ENCODE results near the gene SEPHS2. TPM values are rescaled to one million over a fixed set of nuclear protein-coding genes. Genes with fewer than 3 reads are reported as not detected.
"Not testable (repeated sequence)": the region's sequence is repeated elsewhere in the genome, so short reads cannot be mapped to it uniquely, and the experiment has no call there.

Gene SEPHS2
- total RNA-seq, 1 donor from 2014 or later, result 42.5 TPM

DNA sequence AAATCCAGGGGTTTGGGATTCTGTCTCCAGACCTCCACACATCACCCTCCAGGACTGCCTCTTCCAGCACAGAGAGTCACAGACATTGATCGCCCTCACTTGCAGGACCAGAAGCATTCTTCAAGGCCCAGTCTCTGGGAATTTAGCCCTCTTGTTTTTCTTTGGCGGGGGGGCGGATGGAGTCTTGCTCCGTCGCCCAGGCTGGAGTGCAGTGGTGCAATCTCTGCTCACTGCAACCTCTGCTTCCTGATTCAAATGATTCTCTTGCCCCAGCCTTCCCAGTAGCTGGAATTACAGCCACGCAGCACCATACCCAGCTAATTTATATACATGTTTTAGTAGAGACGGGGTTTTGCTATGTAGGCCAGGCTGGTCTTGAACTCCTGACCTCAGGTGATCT is 18.4 kb upstream of the SEPHS2 start:
- no peaks in the 10 kb centered on the region for H3K27me3 Mint-ChIP-seq (ENCODE audit: unreplicated experiment)
- H3K36me3 Mint-ChIP-seq (ENCODE audit: unreplicated experiment), result no peaks in the 10 kb centered on the region
- no peak for DNase-seq (ENCODE audit: extremely low spot score, unreplicated experiment)
- H3K27ac Mint-ChIP-seq (ENCODE audit: unreplicated experiment), result no peak overlapping the region
- TF ChIP-seq, protein P1, sequence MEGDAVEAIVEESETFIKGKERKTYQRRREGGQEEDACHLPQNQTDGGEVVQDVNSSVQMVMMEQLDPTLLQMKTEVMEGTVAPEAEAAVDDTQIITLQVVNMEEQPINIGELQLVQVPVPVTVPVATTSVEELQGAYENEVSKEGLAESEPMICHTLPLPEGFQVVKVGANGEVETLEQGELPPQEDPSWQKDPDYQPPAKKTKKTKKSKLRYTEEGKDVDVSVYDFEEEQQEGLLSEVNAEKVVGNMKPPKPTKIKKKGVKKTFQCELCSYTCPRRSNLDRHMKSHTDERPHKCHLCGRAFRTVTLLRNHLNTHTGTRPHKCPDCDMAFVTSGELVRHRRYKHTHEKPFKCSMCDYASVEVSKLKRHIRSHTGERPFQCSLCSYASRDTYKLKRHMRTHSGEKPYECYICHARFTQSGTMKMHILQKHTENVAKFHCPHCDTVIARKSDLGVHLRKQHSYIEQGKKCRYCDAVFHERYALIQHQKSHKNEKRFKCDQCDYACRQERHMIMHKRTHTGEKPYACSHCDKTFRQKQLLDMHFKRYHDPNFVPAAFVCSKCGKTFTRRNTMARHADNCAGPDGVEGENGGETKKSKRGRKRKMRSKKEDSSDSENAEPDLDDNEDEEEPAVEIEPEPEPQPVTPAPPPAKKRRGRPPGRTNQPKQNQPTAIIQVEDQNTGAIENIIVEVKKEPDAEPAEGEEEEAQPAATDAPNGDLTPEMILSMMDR (IDR thresholded peaks at IDR 0.05), result no peak
- no peaks in the 10 kb centered on the region for H3K4me1 Mint-ChIP-seq (ENCODE audit: unreplicated experiment)
- no peak overlapping the region for H3K4me3 Mint-ChIP-seq (ENCODE audit: unreplicated experiment)
- no peaks in the 10 kb centered on the region for H3K9me3 Mint-ChIP-seq (ENCODE audit: unreplicated experiment)

DNA sequence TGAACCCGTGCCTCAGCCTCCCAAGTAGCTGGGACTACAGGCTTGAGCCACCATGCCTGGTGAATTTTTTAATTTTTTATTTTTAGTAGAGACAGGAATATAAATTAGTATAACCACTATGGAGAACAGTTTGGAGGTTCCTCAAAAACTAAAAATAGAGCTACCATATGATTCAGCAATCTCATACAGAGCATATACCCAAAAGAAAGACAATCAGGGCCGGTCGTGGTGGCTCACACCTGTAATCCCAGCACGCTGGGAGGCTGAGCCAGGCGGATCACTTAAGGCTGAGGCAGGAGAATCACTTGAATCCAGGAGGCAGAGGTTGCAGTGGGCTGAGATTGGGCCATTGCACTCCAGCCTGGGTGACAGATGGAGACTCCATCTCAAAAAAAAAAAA is 15.8 kb upstream of the SEPHS2 start:
- DNase-seq (ENCODE audit: extremely low spot score, unreplicated experiment); H3K27ac Mint-ChIP-seq (ENCODE audit: unreplicated experiment); H3K27me3 Mint-ChIP-seq (ENCODE audit: unreplicated experiment); H3K4me3 Mint-ChIP-seq (ENCODE audit: unreplicated experiment); H3K36me3 Mint-ChIP-seq (ENCODE audit: unreplicated experiment); H3K4me1 Mint-ChIP-seq (ENCODE audit: unreplicated experiment); H3K9me3 Mint-ChIP-seq (ENCODE audit: unreplicated experiment): not testable (repeated sequence)

DNA sequence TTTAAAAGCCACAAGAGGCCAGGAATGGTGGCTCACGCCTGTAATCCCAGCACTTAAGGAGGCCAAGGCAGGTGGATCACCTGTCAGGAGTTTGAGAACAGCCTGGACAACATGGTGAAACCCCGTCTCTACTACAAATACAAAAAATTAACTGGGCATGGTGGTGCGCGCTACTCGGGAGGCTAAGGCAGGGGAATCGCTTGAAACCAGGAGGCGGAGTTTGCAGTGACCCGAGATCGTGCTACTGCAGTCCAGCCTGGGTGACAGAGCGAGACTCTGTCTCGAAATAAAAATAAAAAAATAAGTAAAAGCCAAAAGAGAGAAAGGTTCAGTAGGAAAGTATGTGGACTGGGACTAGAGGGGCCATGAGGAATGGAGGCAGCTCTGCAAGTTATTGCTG is 13.8 kb upstream of the SEPHS2 start:
- H3K27ac Mint-ChIP-seq (ENCODE audit: unreplicated experiment), result no peak overlapping the region
- H3K36me3 Mint-ChIP-seq (ENCODE audit: unreplicated experiment), result no peaks in the 10 kb centered on the region
- H3K4me3 Mint-ChIP-seq (ENCODE audit: unreplicated experiment), result no peak overlapping the region
- H3K9me3 Mint-ChIP-seq (ENCODE audit: unreplicated experiment), result no peaks in the 10 kb centered on the region
- no peaks in the 10 kb centered on the region for H3K4me1 Mint-ChIP-seq (ENCODE audit: unreplicated experiment)
- TF ChIP-seq, protein P1 (IDR thresholded peaks at IDR 0.05), result no peak
- H3K27me3 Mint-ChIP-seq (ENCODE audit: unreplicated experiment), result peaks cover 4% of the 10 kb centered on the region
- no peak for DNase-seq (ENCODE audit: extremely low spot score, unreplicated experiment)

DNA sequence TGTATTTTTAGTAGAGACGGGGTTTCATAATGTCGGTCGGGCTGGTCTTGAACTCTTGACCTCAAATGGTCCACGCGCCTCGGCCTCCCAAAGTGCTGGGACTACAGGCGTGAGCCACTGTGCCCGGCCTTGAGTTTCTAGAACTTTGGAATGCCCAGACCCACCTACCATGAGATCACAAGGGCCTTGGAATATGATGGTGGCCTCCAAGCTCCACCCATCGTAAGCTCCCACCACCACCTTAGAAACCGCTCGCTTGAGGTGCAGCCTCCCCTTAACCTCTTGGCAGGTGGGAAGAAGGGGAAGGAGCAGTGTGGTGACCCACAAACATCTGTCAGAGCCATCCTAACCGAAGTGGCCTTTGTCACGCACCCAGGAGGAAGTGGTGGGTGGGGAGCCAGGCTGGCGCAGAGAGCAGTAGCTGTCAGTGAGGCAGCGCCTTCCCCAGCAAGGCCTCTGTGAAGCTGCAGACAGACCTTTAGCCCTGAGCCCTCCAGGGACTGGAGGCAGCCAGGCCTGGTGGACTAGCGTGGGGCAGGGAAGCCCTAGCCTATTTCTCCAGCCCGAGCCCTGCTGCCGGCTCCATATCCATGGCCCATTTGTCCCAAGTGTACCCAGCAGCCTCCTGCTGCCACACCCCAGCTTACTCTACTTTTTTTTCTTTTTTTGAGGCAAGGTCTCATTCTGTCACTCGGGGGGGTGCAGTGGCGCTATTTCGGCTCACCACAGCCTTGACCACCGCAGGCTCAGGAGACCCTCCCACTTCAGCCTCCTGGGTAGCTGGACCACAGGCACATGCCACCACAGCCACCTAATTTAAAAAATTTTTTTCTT is 13.1 kb upstream of the SEPHS2 start:
- Mint-ChIP-seq H3K4me3 (ENCODE audit: unreplicated experiment) (no peak overlapping the region), H3K4me1 (ENCODE audit: unreplicated experiment) (no peaks in the 10 kb centered on the region), H3K27ac (ENCODE audit: unreplicated experiment) (no peak overlapping the region), H3K9me3 (ENCODE audit: unreplicated experiment) (no peaks in the 10 kb centered on the region), H3K27me3 (ENCODE audit: unreplicated experiment) (peaks cover 11% of the 10 kb centered on the region), H3K36me3 (ENCODE audit: unreplicated experiment) (no peaks in the 10 kb centered on the region)
- DNase-seq (ENCODE audit: extremely low spot score, unreplicated experiment), result no peak
- TF ChIP-seq, protein P1 (IDR thresholded peaks at IDR 0.05), result no peak

DNA sequence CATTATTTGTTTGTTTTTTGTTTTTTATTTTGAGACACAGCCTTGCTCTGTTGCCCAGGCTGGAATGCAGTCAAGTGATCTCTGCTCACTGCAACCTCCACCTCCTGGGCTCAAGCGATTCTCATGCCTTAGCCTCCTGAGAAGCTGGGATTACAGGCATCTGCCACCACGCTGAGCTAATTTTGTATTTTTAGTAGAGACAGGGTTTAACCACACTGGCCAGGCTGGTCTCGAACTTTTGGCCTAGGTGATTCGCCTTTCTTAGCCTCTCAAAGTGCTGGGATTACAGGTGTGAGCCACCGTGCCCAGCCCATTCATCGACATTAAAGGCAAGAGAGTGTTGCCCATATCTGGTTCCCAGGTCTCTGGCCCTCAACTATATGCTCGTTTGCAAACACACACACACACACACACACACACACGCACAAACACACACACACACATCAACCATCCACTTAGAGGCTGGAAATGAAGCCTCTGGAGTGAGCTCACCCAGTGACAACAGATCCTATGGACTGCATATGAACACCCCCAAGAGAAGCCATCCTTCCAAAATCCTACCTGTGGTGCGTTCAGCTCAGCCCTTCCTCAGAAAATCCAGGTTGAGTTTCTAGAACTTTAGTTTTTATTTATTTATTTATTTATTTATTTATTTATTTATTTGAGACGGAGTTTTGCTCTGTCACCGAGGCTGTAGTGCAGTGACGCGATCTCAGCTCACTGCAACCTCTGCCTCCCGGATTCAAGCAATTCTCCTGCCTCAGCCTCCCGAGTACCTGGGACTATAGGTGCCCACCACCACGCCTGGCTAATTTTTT is 12.3 kb upstream of the SEPHS2 start:
- DNase-seq (ENCODE audit: extremely low spot score, unreplicated experiment), result no peak
- Mint-ChIP-seq H3K9me3 (ENCODE audit: unreplicated experiment) (no peaks in the 10 kb centered on the region), H3K27me3 (ENCODE audit: unreplicated experiment) (peaks cover 11% of the 10 kb centered on the region), H3K36me3 (ENCODE audit: unreplicated experiment) (no peaks in the 10 kb centered on the region), H3K4me3 (ENCODE audit: unreplicated experiment) (no peak overlapping the region), H3K27ac (ENCODE audit: unreplicated experiment) (no peak overlapping the region), H3K4me1 (ENCODE audit: unreplicated experiment) (no peaks in the 10 kb centered on the region)
- TF ChIP-seq, protein P1 (IDR thresholded peaks at IDR 0.05), result no peak

All from osteocyte (in vitro differentiated cells).